GM18508 (cell line): ENCODE results near the gene CELF4.
A peak's percentile ranks its signal among the peaks of the same experiment; 100 is the strongest.

ENCODE experiments used
- ATAC-seq: cut with Tn5 transposase; IDR thresholded peaks from one replicate; pipeline ENCODE4 v1.9.1; 2021; ENCODE audit warnings: moderate number of reproducible peaks; ENCODE audit not compliant: insufficient read depth, unreplicated experiment

CELF4 gene

GRCh38 chr18:37550118-37550875, 15.3 kb downstream of the CELF4 start:
- ATAC-seq: no peak

GRCh38 chr18:37548679-37549289, 16.8 kb downstream of the CELF4 start:
- no peak for ATAC-seq

GRCh38 chr18:37547196-37547827, 18.3 kb downstream of the CELF4 start:
- ATAC-seq: no peak

- no peak for ATAC-seq
Measured at GRCh38 chr18:37546651-37547050, 18.9 kb downstream of the CELF4 start.

GRCh38 chr18:37546272-37546537, 19.4 kb downstream of the CELF4 start:
- ATAC-seq: no peak

GRCh38 chr18:37545461-37546271, 19.9 kb downstream of the CELF4 start:
- no peak for ATAC-seq

- ATAC-seq: no peak
Measured at GRCh38 chr18:37544713-37545112, 20.9 kb downstream of the CELF4 start.

- no peak for ATAC-seq
Measured at GRCh38 chr18:37544217-37544616, 21.4 kb downstream of the CELF4 start.

- no peak for ATAC-seq
Measured at GRCh38 chr18:37543321-37543720, 22.3 kb downstream of the CELF4 start.

- no peak for ATAC-seq
Measured at GRCh38 chr18:37541517-37541916, 24.1 kb downstream of the CELF4 start.

GRCh38 chr18:37540424-37541138, 25.0 kb downstream of the CELF4 start:
- no peak for ATAC-seq

GRCh38 chr18:37539236-37539635, 26.4 kb downstream of the CELF4 start:
- ATAC-seq: no peak

GRCh38 chr18:37538526-37539205, 26.9 kb downstream of the CELF4 start:
- ATAC-seq: no peak

- ATAC-seq: peak; percentile 84
Measured at GRCh38 chr18:37537868-37538525, 27.6 kb downstream of the CELF4 start.

GRCh38 chr18:37536656-37537055, 28.9 kb downstream of the CELF4 start:
- no peak for ATAC-seq

- ATAC-seq: no peak
Measured at GRCh38 chr18:37535968-37536367, 29.6 kb downstream of the CELF4 start.

GRCh38 chr18:37534627-37535026, 31.0 kb downstream of the CELF4 start:
- no peak for ATAC-seq

GRCh38 chr18:37533647-37534584, 31.7 kb downstream of the CELF4 start:
- ATAC-seq: no peak
